Measurements from ENCODE around the gene SMCO3.

- TF ChIP-seq CTCF (IDR thresholded peaks at IDR 0.05; ENCODE audit: low read depth, low read length) (no peak), MAX (IDR thresholded peaks at IDR 0.05; ENCODE audit: low read depth, low read length) (no peak), POLR2A (IDR thresholded peaks at IDR 0.05; ENCODE audit: extremely low read depth, insufficient read length) (no peak), MYC (IDR thresholded peaks at IDR 0.05; ENCODE audit: low read depth, low read length) (no peak)
These were observed 48.6 kb downstream of the SMCO3 start for GRCh38 chr12:14765398-14765797.

All from NB4 (cell line).